Calu3 (cell line): ENCODE results near the gene PDGFB. TPM values are rescaled to one million over a fixed set of nuclear protein-coding genes. Genes with fewer than 3 reads are reported as not detected.
A peak's percentile ranks its signal among the peaks of the same experiment; 100 is the strongest.

Experiments
- BruUV-seq: library from RNA; stranded (reverse); fragments of 400-500 nt; replicated peaks from 2 replicates; lab custom pipeline; 2021; lab: Mats Ljungman, UMichigan
- CTCF ChIA-PET: fragments of 300-600 bp; sonication (Branson Sonifier 250); formaldehyde crosslinking; loops from one replicate; lab custom pipeline; 2022; ENCODE audit warnings: antibody characterized with exemption; lab: Charles Lee
- DNase-seq: peaks from one replicate; pipeline ENCODE4 v3.0.0; 2022
- H3K27ac Mint-ChIP-seq: one replicate; pipeline ENCODE4 v1.8.0; 2022; ENCODE audit warnings: mixed read lengths; ENCODE audit not compliant: unreplicated experiment
- H3K27me3 Mint-ChIP-seq: one replicate; pipeline ENCODE4 v1.8.0; 2022; ENCODE audit warnings: mixed read lengths; ENCODE audit not compliant: unreplicated experiment
- H3K36me3 Mint-ChIP-seq: one replicate; pipeline ENCODE4 v1.8.0; 2022; ENCODE audit warnings: mild to moderate bottlenecking, moderate library complexity, mixed read lengths; ENCODE audit not compliant: insufficient read depth, unreplicated experiment
- H3K4me1 Mint-ChIP-seq: one replicate; pipeline ENCODE4 v1.8.0; 2022; ENCODE audit warnings: mild to moderate bottlenecking, low read depth, mixed read lengths; ENCODE audit not compliant: unreplicated experiment
- H3K4me3 Mint-ChIP-seq: one replicate; pipeline ENCODE4 v1.8.0; 2022; ENCODE audit warnings: mild to moderate bottlenecking, low read depth, moderate library complexity, mixed read lengths; ENCODE audit not compliant: unreplicated experiment
- H3K9me3 Mint-ChIP-seq: one replicate; pipeline ENCODE4 v1.8.0; 2022; ENCODE audit warnings: low read depth, mixed read lengths; ENCODE audit not compliant: unreplicated experiment
- CTCF ChIP-seq: fragments of 200-600 bp; IDR thresholded peaks from one replicate; pipeline ENCODE4 v1.8.0; 2022; ENCODE audit warnings: antibody characterized with exemption; ENCODE audit not compliant: unreplicated experiment
- intact Hi-C: fragments of 100-400 bp; cut with micrococcal nuclease; formaldehyde crosslinking; loops from one replicate; pipeline ENCODE4 v1.10.0; 2022; ENCODE audit not compliant: unreplicated experiment
- total RNA-seq: library from RNA; stranded (reverse); gene quantifications from 2 replicates; pipeline ENCODE4 v1.2.3, GENCODE V29; 2022

The PDGFB gene
- total RNA-seq, 1 experiment from 2014 or later: 25.9 TPM

GRCh38 chr22:39259666-39260065 lies 14.9 kb upstream of the PDGFB start:
- CTCF ChIA-PET: no interaction called here
- no peaks in the 10 kb centered on the region for H3K27me3 Mint-ChIP-seq
- BruUV-seq: no TSS peak
- intact Hi-C loops: no loop called here
- H3K4me1 Mint-ChIP-seq: peaks cover 27% of the 10 kb centered on the region
- no peak for DNase-seq
- H3K4me3 Mint-ChIP-seq: no peak overlapping the region
- no peak overlapping the region for H3K27ac Mint-ChIP-seq
- H3K9me3 Mint-ChIP-seq: peaks cover 5% of the 10 kb centered on the region
- H3K36me3 Mint-ChIP-seq: no peaks in the 10 kb centered on the region
- TF ChIP-seq CTCF: no peak

GRCh38 chr22:39257901-39258475 lies 13.2 kb upstream of the PDGFB start:
- Mint-ChIP-seq H3K27me3 (no peaks in the 10 kb centered on the region), H3K9me3 (peaks cover 5% of the 10 kb centered on the region), H3K36me3 (peaks cover 8% of the 10 kb centered on the region), H3K4me3 (no peak overlapping the region), H3K27ac (no peak overlapping the region), H3K4me1 (peaks cover 33% of the 10 kb centered on the region)
- no TSS peak for BruUV-seq
- CTCF ChIA-PET: no interaction called here
- no peak for DNase-seq
- intact Hi-C loops: no loop called here
- TF ChIP-seq CTCF: no peak

- TF ChIP-seq CTCF: no peak
- H3K27ac Mint-ChIP-seq: no peak overlapping the region
- H3K4me1 Mint-ChIP-seq: peaks cover 36% of the 10 kb centered on the region
- CTCF ChIA-PET: no interaction called here
- no peak overlapping the region for H3K4me3 Mint-ChIP-seq
- BruUV-seq: no TSS peak
- H3K36me3 Mint-ChIP-seq: peaks cover 16% of the 10 kb centered on the region
- no peaks in the 10 kb centered on the region for H3K27me3 Mint-ChIP-seq
- peaks cover 5% of the 10 kb centered on the region for H3K9me3 Mint-ChIP-seq
- intact Hi-C loops: no loop called here
- DNase-seq: no peak
These were observed 12.2 kb upstream of the PDGFB start for GRCh38 chr22:39256979-39257378.

GRCh38 chr22:39256186-39256552 lies 11.4 kb upstream of the PDGFB start:
- no TSS peak for BruUV-seq

More at GRCh38 chr22:39256186-39256552, 11.4 kb upstream of the PDGFB start:
- H3K9me3 Mint-ChIP-seq: peaks cover 3% of the 10 kb centered on the region
- H3K27ac Mint-ChIP-seq: peak overlapping the region; percentile 44
- no peaks in the 10 kb centered on the region for H3K27me3 Mint-ChIP-seq
- DNase-seq: no peak
- CTCF ChIA-PET: no interaction called here
- peaks cover 16% of the 10 kb centered on the region for H3K36me3 Mint-ChIP-seq
- no peak for TF ChIP-seq CTCF
- intact Hi-C loops: no loop called here
- H3K4me3 Mint-ChIP-seq: no peak overlapping the region
- peaks cover 41% of the 10 kb centered on the region for H3K4me1 Mint-ChIP-seq
